KMS-11 (cell line): Measurements from ENCODE around the gene WEE2.

Experiments
- H2AFZ ChIP-seq: fragments of 200-600 bp; sonication (generic); 2 replicates; pipeline ENCODE4 v1.6.1; 2016; ENCODE audit warnings: antibody characterized with exemption, mixed run types, low read depth
- H3K27ac ChIP-seq: fragments of 200-600 bp; sonication (generic); 2 replicates; pipeline ENCODE4 v1.6.1; 2016; ENCODE audit warnings: mild to moderate bottlenecking, mixed run types
- H3K27me3 ChIP-seq: fragments of 200-600 bp; sonication (generic); 2 replicates; pipeline ENCODE4 v1.6.1; 2017; ENCODE audit warnings: mild to moderate bottlenecking, low read depth, mixed run types, moderate library complexity; ENCODE audit not compliant: insufficient read depth
- H3K36me3 ChIP-seq: fragments of 200-600 bp; sonication (generic); 2 replicates; pipeline ENCODE4 v1.6.1; 2017; ENCODE audit warnings: mild to moderate bottlenecking, mixed run types; ENCODE audit not compliant: insufficient read depth
- H3K4me1 ChIP-seq: fragments of 200-600 bp; sonication (generic); 2 replicates; pipeline ENCODE4 v1.6.1; 2016; ENCODE audit warnings: mild to moderate bottlenecking, low read depth, mixed run types; ENCODE audit not compliant: poor library complexity, severe bottlenecking
- H3K4me2 ChIP-seq: fragments of 200-600 bp; sonication (generic); 2 replicates; pipeline ENCODE4 v1.7.0; 2016; ENCODE audit warnings: mild to moderate bottlenecking, mixed run types
- H3K4me3 ChIP-seq: fragments of 200-600 bp; sonication (generic); IDR thresholded peaks from 2 replicates; pipeline ENCODE4 v1.6.1; 2017; ENCODE audit warnings: low read depth, low read length, mixed read lengths; ENCODE audit not compliant: insufficient read depth
- H3K79me2 ChIP-seq: fragments of 200-600 bp; sonication (generic); 2 replicates; pipeline ENCODE4 v1.6.1; 2016; ENCODE audit warnings: low read depth, mixed run types; ENCODE audit not compliant: insufficient read depth
- H3K9ac ChIP-seq: fragments of 200-600 bp; sonication (generic); 2 replicates; pipeline ENCODE4 v1.6.1; 2016; ENCODE audit warnings: mild to moderate bottlenecking, mixed run types
- H4K20me1 ChIP-seq: fragments of 200-600 bp; sonication (generic); 2 replicates; pipeline ENCODE4 v1.6.1; 2016; ENCODE audit warnings: mild to moderate bottlenecking, mixed run types; ENCODE audit not compliant: insufficient read depth
- CTCF ChIP-seq: fragments of 200-600 bp; sonication (generic); conservative IDR thresholded peaks from 2 replicates; pipeline ENCODE4 v1.6.1; 2017; ENCODE audit warnings: low read depth, mild to moderate bottlenecking, antibody characterized with exemption, low read length, moderate library complexity, mixed read lengths

Gene WEE2

GRCh38 chr7:141722529-141722928, 14.4 kb downstream of the WEE2 start:
- no peaks in the 10 kb centered on the region for H4K20me1 ChIP-seq
- no peak overlapping the region for H3K9ac ChIP-seq
- no peak for TF ChIP-seq CTCF
- H3K36me3 ChIP-seq = no peaks in the 10 kb centered on the region
- no peaks in the 10 kb centered on the region for H3K27me3 ChIP-seq
- H3K79me2 ChIP-seq = no peaks in the 10 kb centered on the region
- H3K4me3 ChIP-seq = no peak overlapping the region
- H3K27ac ChIP-seq = no peak overlapping the region
- no peaks in the 10 kb centered on the region for H3K4me1 ChIP-seq
- no peak overlapping the region for H3K4me2 ChIP-seq
- H2AFZ ChIP-seq = no peak overlapping the region

- TF ChIP-seq CTCF = no peak
- no peak overlapping the region for H3K9ac ChIP-seq
- H3K79me2 ChIP-seq = no peaks in the 10 kb centered on the region
- no peak overlapping the region for H3K4me2 ChIP-seq
- no peaks in the 10 kb centered on the region for H4K20me1 ChIP-seq
- H3K4me1 ChIP-seq = no peaks in the 10 kb centered on the region
- H3K4me3 ChIP-seq = no peak overlapping the region
- no peaks in the 10 kb centered on the region for H3K27me3 ChIP-seq
- no peak overlapping the region for H2AFZ ChIP-seq
- H3K27ac ChIP-seq = no peak overlapping the region
- H3K36me3 ChIP-seq = no peaks in the 10 kb centered on the region
Measured at GRCh38 chr7:141729020-141729419, 20.9 kb downstream of the WEE2 start.

- H3K79me2 ChIP-seq = no peaks in the 10 kb centered on the region
Measured at GRCh38 chr7:141731476-141732149, 23.5 kb downstream of the WEE2 start.

GRCh38 chr7:141737118-141737835, 29.1 kb downstream of the WEE2 start:
- H2AFZ ChIP-seq = peak overlapping the region; percentile 89

More at GRCh38 chr7:141731476-141732149, 23.5 kb downstream of the WEE2 start:
- no peaks in the 10 kb centered on the region for H4K20me1 ChIP-seq
- peaks cover under 1% of the 10 kb centered on the region for H3K4me1 ChIP-seq
- H3K4me2 ChIP-seq = no peak overlapping the region
- H3K27ac ChIP-seq = no peak overlapping the region
- H3K27me3 ChIP-seq = no peaks in the 10 kb centered on the region
- no peak for TF ChIP-seq CTCF
- H2AFZ ChIP-seq = no peak overlapping the region
- no peak overlapping the region for H3K4me3 ChIP-seq
- no peak overlapping the region for H3K9ac ChIP-seq
- no peaks in the 10 kb centered on the region for H3K36me3 ChIP-seq

More at GRCh38 chr7:141737118-141737835, 29.1 kb downstream of the WEE2 start:
- Histone ChIP-seq H3K36me3 (peaks cover 11% of the 10 kb centered on the region; the same call in 1 of the 2 replicates), H3K79me2 (peaks cover 32% of the 10 kb centered on the region), H4K20me1 (no peaks in the 10 kb centered on the region), H3K4me2 (peak overlapping the region; percentile 61), H3K9ac (peak overlapping the region; percentile 68), H3K4me1 (peaks cover 28% of the 10 kb centered on the region), H3K4me3 (no peak overlapping the region), H3K27me3 (no peaks in the 10 kb centered on the region), H3K27ac (peak overlapping the region; percentile 80)
- TF ChIP-seq CTCF = no peak
